GM12878 (cell line): ENCODE data around the gene ZC3H12D. TPM values are rescaled to one million over a fixed set of nuclear protein-coding genes. Genes with fewer than 3 reads are reported as not detected.

Experiments used
- BCL11A ChIP-seq: IDR thresholded peaks from 2 replicates; pipeline ENCODE4 v1.6.1; 2011; ENCODE audit warnings: low read depth, low read length
- BHLHE40 ChIP-seq, 2 experiments: fragments of 450-650 bp in 1 of 2; IDR thresholded peaks; 2 replicates each; pipeline ENCODE4 v1.6.1; 2011 to 2017; ENCODE audit warnings: low read depth in 2 of 2, borderline replicate concordance in 1 of 2, improper control_type of control experiment in 1 of 2, low read length in 1 of 2, mild to moderate bottlenecking in 1 of 2
- E2F8 ChIP-seq: fragments of 450-650 bp; IDR thresholded peaks from 2 replicates; pipeline ENCODE4 v1.6.1; 2018; ENCODE audit warnings: mild to moderate bottlenecking, low read depth, moderate library complexity; ENCODE audit not compliant: partially characterized antibody
- NBN ChIP-seq: fragments of 450-650 bp; IDR thresholded peaks from 2 replicates; pipeline ENCODE4 v1.6.1; 2016
- PKNOX1 ChIP-seq: fragments of 450-650 bp; IDR thresholded peaks from 2 replicates; pipeline ENCODE4 v1.6.1; 2016; ENCODE audit warnings: mild to moderate bottlenecking
- ZBED1 ChIP-seq: IDR thresholded peaks from 2 replicates; pipeline ENCODE4 v1.6.1; 2016; ENCODE audit warnings: borderline replicate concordance
- ZNF592 ChIP-seq: fragments of 450-650 bp; IDR thresholded peaks from 2 replicates; pipeline ENCODE4 v1.6.1; 2017; ENCODE audit warnings: mild to moderate bottlenecking, moderate library complexity
- polyA plus RNA-seq, 11 experiments: library from polyadenylated mRNA; depleted of rRNA in 4 of 11; unstranded in 6 of 11; stranded (reverse) in 5 of 11; fragments of >200 nt; fragmentation: Nextera tagmentation in 4 of 11; fragmentation: Illumina TruSeq in 1 of 11; extraction: Ambion mirVana in 4 of 11; extraction: Trizol in 1 of 11; gene quantifications; 1 replicate in 1 of 11; 2 replicates in 10 of 11; pipeline versions ENCODE4 v1.2.1 to v1.2.3, GENCODE V29; 2011 to 2016; ENCODE audit warnings: inconsistent platforms in 2 of 11, missing spikeins in 2 of 11, low read depth in 1 of 11
- total RNA-seq, 4 experiments: library from RNA; depleted of rRNA in 3 of 4; stranded (reverse); fragments of >200 nt in 3 of 4; fragmentation: Illumina TruSeq in 1 of 4; extraction: Trizol in 1 of 4; gene quantifications; 2 replicates each; pipeline versions ENCODE4 v1.2.1 to v1.2.3, GENCODE V29; 2013 to 2021

ZC3H12D gene
- total and polyA plus RNA-seq, 10 of the 15 experiments (the other 5 are each of a cell fraction or from before 2014, with no cell fraction given) = 1.4 to 29.7 (median 8.8) TPM

DNA sequence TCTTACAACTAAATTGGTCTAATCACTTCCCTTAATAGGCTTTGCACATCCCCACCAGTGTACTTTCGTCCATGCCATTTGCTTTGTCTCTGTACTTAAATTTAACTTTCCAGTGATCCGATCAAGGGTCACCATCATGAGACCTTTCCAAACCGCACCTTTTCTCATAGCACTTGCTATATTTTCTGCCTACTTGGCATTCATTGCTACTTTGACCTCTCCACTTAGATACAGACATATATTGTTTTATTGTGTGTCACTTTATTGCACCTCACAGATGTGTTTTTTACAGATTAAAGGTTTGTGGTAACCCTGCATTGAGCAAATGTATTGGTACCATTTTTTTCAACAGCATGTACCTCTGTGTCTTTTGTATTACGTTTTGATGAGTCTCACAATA lies 70.0 kb downstream of the ZC3H12D start (continued):
- TF ChIP-seq ZNF592 (no peak), E2F8 (no peak), ZBED1 (no peak), NBN (no peak), BHLHE40 (IDR thresholded peaks at IDR 0.05; ENCODE audit: borderline replicate concordance in 1 of 2, low read depth in 2 of 2, low read length in 1 of 2) (no peak), BCL11A (no peak), PKNOX1 (no peak)
